NCI-H1048 (cell line): ENCODE results near the gene EHMT1.

Experiments
- DNase-seq: peaks from one replicate; lab custom pipeline; 2025; lab: John Stamatoyannopoulos, UW

Gene EHMT1

DNA sequence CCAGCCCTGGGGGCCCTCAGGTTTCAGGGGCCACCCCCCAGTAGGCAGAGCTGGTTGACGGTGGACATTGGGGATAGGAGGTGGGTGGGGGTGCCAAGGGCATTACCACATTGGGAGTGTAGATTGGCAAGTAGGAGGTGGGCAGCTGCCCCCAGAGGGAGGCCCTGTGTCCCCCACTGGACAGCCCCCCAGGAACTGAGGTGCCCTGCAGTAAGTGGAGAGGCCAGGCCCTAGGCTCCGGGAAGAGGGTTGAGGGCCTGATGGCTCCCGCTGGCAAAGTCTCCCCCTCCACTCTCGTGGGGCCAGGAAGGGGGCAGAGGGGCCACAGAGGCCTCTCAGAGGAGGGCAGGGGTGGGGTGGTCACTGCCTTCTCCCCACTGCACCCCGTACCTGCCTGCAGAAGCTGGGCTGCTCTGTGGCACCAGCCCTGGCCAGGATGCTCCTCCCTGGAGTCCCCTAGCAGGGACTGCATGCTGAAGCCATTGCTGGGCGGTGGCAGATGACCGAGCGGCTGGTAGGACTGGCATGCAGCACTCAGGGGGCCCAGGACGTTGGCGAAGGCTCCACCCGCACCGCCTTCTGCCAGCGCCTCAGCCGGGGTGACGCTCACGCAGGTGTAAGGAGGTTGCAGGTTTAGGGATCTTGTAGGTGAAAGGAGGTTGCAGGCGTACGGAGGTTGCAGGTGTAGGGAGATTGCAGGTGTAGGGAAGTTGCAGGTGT is 169.1 kb downstream of the EHMT1 start:
- DNase-seq = no peak

DNA sequence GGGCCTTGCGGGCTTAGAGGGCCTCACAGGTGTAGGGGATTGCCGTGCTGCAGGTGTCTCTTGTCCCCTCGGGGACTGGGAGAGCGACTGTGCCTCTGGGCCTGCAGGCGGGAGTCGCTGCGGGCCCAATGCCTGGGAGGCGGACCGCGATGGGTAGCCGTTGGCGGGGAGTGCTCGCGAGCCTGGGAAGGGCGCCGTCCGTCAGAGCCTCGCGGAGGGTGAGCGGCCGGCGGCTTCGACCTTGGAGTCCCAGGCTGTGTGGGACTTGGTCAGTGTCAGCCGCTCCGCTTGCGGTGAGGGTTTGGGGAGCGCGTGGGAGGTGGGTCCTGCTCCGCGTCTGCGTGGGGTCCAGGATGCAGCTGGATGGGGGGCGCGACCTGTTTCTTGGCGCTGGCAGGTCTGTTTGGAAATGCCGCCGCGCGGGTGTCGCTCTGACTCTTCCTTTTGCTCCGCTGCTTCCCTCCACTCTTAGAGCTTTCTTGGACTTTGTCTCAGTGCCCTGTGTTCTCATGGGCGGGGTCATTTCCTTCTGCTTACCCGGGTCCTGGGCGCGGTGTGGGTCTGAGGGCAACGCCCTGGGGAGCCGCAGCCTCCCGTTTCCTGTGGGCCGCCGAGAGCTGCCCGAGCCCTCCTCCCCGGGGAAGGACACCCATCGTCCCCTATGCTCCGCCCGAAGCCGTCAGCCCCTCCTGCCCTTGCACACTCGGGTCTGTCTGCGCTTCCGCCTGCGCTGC is 169.9 kb downstream of the EHMT1 start:
- DNase-seq = no peak

DNA sequence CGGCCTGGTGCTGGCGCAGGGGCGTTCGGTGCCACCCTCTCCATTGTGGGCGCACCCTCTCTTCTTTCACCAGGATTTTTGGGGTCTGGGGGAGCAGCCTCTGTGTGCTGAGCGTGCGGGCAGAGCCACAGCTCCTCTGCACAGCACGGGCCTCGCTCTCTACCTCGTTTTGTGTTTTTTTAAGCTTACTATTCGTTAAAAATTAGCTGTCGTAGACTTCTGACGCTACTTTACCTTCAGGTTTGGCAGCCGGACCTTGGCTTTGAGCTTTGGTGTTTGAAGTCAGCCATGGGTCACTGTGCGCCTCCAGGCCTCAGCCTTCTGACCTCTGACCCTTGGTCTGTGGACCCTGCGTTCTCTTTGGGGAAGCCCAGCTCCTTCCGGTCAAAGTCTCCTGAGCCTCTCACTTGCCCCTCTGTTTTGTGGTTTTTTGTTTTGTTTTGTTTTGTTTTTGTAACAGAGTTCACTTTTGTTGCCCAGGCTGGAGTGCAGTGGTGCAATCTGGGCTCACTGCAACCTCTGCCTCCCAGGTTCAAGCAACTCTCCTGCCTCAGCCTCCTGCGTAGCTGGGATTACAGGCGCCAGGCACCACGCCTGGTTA is 170.6 kb downstream of the EHMT1 start:
- no peak for DNase-seq

DNA sequence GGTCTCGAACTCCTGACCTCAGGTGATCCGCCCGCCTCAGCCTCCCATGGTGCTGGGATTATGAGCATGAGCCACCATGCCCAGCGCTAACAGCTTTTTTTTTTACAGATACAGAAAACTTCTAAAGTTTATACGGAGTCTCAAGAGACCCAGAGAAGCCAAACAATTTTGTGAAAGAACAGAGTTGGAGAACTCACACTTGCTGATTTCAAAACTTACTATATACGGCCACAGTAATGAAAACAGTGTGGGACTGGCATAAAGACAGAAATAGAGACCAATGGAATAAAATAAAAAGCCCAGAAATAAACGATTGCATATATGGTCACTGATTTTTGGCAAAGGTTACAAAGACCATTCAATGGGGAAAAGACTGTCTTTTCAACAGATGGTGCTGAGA is 173.1 kb downstream of the EHMT1 start:
- no peak for DNase-seq

DNA sequence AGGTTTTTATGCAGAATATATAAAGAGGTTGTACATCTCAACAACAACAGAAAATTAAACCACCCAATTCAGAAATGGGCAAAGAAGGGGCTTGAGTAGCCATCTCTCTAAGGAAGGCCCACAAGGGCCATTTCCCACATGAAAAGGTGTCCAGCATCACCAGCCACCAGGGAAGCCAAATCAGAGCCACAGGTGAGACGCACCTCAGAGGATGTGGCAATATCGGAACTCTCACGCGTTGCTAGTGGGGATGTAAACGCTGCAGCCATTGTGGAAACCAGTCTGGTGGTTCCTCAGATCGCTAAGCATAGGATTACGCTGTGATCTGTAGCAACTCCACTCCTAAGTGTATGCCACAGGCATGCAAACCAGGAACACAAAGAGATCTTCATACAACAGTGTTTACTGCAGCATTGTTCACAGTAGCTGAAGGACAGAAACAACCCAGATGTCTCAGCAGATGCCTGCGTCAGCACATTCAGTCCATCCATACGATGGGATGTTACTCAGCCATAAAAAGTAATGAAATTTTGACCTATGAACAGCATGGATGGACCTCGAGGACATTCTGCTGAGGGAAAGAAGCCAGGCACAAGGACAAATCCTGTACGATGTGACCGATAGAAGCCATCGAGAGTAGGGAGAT is 174.5 kb downstream of the EHMT1 start:
- no peak for DNase-seq

DNA sequence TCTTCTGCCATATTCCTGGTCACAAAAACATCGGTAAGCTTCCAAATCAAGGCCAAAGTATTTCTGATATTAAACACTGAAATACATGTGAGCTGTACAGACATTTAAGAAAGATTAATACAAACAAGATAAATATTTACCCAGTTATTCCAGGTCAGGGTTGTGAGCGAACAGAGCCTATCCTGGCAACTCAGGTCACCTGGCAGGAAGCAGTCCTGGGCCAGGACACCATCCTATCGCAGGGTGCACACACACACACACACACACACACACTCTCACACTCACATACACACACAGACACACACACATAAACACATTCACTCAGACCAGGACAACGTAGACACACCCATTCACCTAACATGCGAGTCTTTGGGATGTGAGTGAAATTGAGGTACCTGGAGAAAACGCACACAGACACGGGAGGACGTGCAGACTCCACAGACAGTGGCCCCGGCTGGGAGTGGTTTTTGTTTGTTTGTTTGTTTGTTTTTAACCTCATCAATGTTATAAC is 176.4 kb downstream of the EHMT1 start:
- no peak for DNase-seq

DNA sequence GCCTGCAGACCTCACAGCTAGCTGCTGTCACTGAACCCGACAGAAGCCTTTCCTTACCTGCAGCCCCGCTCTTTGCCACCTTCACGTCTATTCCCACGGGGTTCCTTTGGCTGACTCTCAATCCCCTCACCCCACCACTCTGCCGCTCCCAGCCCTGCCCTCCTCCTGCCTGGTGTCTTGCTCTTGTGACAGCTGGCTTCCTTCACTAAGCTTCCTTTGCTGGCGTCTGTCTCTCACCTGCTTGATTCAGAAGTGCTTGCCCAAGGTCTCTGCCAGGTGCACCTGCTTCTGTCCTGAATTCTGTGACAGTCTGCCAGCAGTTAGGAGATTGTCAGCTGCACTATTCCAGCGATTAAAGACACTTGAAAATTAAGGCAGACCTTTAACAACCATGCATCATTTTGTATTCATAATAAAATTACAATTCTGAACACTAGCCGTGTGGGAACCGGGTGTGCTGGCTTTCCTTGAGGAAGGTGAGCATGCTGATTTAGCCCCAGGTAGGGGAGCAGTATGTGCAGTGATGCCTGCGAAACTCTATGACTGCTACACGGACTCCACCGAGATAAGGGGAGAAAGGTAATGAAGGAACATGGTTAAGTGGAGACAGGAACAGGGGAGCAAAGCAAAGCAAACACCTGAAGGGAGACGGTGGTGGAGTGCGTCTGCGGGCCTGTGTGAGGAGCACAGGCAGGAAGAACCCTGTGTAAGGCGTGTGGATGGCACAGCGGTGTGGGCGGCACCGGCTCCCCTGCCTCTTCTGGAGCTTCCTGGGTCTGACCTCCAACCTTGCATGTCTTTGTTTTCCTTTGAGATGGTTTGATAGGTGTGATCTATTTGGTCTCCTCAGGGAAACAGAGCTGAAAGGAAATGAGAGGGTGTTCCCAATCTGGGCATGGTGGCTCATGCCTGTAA is 178.7 kb downstream of the EHMT1 start:
- DNase-seq = no peak

DNA sequence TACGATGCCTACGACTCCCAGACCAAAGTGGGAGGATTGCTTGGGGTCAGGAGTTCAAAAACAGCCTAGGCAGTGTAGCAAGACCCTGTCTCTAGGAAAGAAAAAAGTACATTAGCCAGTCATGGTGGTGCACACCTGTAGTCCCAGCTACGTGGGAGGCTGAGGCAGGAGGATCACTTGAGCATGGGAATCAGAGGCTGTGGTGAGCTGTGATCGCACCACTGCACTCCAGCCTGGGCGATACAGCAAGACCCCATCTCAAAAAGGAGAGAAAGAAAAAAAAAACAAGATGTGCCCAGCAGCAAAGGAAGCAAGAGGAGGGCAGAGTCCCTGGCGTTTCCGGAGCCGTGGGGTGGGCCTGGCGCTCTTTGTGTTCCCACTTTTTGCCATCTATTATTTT is 179.3 kb downstream of the EHMT1 start:
- DNase-seq = no peak

DNA sequence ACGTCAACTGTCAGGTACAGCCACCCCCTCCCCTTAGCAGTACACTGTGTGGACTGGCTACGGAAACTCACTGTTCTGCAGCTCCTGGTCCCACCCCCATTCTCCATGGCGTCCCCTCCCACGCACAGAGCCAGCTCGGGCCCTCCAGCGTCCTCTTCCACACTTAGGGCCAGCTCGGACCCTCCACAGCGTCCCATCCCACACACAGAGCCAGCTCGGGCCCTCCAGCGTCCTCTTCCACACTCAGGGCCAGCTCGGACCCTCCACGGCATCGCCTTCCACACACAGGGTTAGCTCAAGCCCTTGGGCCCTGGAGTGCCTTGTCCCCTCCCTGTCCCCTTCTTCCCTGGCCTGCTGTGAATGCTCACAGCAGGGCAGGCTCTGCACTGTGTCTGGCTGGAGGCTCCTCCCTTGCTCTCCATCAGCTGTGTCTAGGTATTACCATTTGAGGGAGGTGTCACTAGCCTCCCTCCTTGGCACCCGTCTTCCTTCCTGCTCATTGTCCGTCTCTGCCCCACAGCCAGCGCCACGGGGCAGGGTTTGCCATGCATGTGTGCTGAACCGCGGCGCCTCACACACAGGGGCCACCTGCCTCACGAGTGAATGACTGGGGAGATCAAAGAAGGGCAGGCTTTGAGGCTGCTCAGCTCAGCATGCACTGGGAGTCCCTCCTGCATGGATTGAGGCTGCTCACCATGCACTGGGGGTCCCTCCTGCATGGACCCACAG is 180.3 kb downstream of the EHMT1 start:
- no peak for DNase-seq

DNA sequence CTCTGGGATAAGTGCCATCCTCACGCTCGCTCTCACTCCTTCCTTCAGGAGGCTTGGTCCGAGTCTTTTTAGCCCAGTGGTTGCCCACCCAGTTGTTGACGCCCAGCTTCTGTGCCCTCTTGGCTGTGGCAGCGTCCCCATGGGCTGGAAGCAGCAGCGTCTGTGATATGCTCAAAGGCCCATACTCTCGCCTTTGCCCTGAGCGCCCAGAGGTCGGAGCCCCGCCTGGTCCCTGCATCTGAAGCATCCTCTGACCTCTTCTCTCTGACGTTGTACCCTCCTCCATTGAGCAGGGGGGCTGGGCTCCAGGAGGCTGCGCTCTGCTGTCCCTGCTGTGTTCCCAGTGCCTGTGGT is 180.8 kb downstream of the EHMT1 start:
- no peak for DNase-seq

DNA sequence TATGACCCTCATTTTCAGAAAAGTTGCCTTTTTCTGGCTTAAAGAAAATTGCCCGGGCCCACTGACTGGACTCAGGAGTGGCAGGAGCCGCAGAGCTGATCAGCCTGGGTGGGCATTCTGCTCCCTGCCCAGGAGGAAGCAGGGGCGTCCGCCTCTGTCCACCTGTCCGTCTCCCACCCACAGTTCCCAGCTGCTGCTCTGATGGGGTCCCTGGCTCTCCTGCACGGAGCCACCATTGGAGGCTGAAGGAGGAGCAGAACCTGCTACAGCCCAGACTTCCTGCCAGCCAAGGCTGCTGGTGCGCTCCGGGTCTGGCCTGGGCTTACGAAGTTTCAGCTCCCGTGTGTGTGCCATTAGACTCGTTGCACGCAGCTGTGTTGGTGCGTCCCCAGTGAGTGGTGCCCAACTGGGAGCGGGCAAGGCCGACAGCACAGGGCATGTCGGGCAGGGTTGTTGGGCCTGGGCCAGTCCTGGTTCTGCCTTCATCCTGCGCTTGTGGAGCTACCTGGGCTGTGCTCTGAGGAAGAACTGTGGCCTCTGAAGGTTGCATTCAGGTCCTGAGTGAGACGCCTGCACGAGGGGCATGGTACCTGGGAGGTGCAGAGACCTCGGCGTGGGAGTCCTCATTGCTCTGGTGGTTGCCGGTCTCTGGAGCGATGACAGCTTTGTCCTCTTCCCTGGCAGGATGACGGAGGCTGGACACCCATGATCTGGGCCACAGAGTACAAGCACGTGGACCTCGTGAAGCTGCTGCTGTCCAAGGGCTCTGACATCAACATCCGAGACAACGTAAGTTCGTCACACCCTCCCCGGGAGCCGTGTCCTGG is 181.6 kb downstream of the EHMT1 start:
- DNase-seq = no peak

DNA sequence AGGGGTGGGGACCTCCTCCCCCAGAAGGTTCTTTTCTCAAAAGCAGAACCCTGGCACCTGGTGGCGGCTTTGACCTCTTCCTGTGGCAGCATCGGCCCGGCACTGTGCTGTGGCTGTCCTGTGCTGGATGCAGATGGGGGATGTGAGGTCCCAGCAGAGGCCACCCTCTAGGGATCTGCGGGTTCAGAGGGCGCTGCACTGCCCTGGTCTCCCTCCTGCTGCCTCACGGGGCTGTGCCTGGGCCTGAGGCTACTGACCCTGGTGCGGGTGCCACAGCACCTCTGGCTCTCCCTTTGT is 182.2 kb downstream of the EHMT1 start:
- no peak for DNase-seq

DNA sequence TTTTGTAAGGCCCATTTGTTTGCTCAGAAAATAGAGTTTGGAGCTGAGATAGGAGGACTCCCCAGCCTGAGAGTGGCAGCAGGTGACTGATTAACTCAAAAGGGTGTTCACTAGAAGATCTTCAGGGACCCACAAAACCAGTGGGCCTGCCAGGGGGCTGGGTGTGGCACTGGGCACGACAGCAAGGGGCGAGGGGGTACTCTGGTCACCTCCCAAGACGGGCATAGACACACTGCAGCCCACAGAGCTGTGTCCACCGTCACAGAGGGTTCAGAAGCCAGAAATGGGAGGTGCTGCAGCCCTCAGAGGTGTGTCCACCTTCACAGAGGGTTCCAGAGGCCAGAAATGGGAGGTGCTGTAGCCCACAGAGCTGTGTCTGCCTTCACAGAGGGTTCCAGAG is 183.2 kb downstream of the EHMT1 start:
- DNase-seq = no peak

DNA sequence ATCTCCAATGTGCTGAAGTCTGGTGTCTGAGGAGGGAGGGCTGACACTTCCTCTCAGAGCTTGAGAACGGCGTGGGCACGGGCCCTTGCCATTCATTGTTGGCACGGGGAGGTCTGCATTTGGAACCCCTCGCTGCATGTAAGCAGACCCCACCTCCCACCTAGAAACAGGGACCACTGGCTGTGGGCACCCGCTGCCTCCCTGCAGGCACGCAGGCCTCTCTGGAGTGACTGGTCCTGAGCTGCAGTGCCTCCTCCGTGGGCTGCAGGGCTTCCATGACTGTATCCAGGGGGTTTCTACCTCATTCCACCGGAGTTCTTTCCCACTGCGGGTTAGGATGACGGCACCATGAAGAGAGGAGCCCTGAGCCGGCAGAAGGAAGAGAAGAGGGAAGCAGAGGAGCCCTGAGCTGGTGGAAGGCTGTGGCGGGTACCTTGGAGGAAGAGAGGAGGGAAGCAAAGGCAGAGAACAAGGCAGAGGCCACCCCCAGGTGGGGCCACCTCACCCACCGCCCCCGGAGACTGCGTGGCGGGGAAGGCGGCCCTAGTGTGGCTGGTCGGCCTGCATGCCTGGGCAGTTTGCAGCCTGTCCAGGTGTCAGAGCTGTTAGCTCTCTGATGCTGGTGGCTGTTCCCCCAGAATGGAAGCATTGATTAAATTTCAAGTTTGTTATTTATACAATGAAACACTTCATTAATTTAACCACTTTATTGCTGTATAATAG is 183.9 kb downstream of the EHMT1 start:
- no peak for DNase-seq

DNA sequence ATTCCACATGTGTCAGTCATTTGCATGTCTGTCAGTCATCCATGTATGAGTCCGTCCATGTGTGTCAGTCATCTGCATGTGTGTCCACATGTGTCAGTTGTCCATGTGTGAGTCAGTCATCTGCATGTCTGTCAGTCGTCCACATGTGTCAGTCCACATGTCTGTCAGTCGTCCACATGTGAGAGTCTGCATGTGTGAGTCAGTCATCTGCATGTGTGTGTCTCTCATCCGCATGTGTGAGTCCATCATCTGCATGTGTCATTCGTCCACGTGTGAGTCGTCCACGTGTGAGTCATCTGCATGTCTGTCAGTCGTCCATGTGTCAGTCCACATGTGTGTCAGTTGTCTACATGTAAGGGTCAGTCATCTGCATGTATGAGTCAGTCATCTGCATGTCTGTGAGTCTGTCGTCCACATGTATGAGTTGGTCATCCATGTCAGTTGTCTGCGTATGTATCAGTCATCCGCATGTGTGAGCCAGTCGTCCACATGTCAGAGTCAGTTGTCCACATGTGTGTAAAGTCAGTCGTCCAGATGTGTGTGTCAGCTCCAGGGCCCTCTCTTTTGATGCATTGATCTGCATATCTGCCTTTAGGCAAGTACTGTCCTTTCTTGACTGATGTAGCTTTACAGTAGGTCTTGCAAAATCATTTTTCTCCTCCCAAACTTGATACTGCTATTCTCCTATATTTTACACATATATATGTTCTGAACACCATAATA is 186.3 kb downstream of the EHMT1 start:
- no peak for DNase-seq

DNA sequence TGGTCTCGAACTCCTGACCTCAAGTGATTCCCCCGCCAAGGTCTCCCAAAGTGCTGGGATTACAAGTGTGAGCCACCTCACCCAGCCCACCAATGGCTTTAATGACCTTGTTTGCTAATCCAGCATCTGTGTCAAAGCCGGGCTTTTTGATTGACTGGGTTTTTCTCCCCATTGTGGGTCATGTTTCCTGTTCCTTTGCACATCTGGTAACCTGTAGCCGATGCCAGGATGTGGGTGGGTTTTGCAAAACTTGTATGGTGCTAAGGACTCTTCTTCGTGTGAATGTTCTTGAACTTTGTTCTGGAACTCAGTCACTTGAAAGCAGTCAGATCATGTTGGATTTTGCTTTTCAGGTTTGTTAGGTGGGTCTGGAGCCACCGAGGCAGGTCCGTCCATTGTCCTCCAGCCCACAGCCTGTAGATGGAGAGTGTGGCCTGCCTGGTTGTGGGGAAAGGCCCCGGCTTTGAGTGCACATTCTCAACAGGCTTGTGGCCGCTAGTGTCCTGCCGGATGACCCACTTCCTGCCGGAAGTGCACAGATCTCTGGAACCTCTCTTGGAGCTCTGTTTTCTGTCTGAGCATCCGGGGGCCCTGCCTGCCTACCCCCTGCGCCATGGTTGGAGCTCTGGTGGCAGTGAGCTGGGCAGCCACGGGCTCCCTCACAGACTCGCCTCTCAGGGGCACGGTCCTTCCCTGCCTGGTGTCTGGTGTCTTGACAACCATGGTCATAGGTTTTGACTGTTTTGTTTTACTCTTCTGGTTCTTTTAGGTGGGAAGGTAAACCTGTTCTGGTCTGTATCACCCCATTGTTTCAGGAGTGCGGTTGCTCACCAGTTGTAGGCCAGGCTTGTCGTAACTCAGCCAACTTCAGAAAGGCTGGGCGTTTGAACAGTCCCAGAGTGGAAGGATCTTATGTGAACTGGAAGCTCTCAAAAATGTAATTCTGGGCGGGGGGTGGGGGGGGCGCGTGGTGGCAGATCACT is 189.2 kb downstream of the EHMT1 start:
- DNase-seq = no peak

DNA sequence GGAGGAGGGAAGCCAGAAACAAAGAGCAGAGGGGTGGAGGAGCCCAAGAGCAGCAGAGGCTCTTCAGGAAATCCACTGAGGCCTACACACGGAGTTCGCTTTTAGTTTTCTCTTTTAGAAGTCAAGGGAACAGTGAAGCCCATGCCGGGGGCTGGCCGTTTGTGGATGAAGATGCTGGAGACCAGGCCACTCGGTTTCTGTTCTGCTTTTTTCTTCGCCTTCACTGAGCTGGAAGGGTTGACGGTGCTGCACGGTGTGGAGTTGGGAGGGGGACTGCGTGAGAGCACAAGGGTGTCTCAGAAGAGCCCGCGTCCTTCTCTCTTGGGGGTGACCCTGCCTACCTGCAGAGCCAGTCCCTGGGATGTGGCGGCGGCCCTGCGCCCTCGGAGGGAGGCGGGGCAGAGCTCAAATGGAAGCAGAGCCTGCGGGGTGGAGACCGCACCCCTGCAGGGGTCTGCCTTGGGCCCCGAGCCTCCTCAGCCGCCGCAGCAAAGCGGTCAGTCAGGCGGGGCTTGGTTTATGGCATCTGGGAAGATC is 190.3 kb downstream of the EHMT1 start:
- DNase-seq = no peak
